ENCODE measurements around the gene CAMKK1.

DNA sequence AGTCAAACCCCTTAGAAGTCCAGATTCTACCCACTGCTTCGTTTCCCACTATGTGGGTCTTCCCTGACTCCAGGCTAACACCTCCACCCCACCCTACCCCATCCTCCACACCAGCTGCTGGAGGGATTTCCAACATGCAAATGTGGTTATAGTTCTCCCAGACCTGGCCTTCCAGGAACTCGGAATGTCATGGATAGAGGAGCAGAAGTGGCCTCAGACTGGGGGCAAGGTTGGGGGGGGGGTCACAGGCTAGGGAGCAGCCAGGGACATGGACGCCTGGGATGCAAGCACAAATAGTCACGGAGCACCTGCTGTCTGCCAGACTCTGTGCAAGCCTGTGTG is 2.0 kb downstream of the CAMKK1 start:
- TF ChIP-seq, protein P1, sequence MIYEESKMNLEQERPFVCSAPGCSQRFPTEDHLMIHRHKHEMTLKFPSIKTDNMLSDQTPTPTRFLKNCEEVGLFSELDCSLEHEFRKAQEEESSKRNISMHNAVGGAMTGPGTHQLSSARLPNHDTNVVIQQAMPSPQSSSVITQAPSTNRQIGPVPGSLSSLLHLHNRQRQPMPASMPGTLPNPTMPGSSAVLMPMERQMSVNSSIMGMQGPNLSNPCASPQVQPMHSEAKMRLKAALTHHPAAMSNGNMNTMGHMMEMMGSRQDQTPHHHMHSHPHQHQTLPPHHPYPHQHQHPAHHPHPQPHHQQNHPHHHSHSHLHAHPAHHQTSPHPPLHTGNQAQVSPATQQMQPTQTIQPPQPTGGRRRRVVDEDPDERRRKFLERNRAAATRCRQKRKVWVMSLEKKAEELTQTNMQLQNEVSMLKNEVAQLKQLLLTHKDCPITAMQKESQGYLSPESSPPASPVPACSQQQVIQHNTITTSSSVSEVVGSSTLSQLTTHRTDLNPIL (CRISPR knock-in tag; IDR thresholded peaks at IDR 0.05; ENCODE audit: low read depth): no peak
- TF ChIP-seq RARB (CRISPR knock-in tag; IDR thresholded peaks at IDR 0.05) (no peak), ZFP3 (CRISPR knock-in tag; IDR thresholded peaks at IDR 0.05) (no peak), TCF4 (CRISPR knock-in tag; IDR thresholded peaks at IDR 0.05; ENCODE audit: borderline replicate concordance) (no peak), TOX (CRISPR knock-in tag; IDR thresholded peaks at IDR 0.05; ENCODE audit: borderline replicate concordance) (no peak), ZC3H10 (CRISPR knock-in tag; IDR thresholded peaks at IDR 0.05) (no peak), ESRRG (CRISPR knock-in tag; IDR thresholded peaks at IDR 0.05) (no peak), POU6F1 (CRISPR knock-in tag; IDR thresholded peaks at IDR 0.05; ENCODE audit: borderline replicate concordance, low read depth) (no peak), GLIS3 (CRISPR knock-in tag; IDR thresholded peaks at IDR 0.05) (no peak), PPARA (CRISPR knock-in tag; IDR thresholded peaks at IDR 0.05; ENCODE audit: borderline replicate concordance) (no peak), BACH2 (CRISPR knock-in tag; IDR thresholded peaks at IDR 0.05; ENCODE audit: borderline replicate concordance) (no peak), SNAI2 (CRISPR knock-in tag; IDR thresholded peaks at IDR 0.05) (no peak)
- TF ChIP-seq, protein P2, sequence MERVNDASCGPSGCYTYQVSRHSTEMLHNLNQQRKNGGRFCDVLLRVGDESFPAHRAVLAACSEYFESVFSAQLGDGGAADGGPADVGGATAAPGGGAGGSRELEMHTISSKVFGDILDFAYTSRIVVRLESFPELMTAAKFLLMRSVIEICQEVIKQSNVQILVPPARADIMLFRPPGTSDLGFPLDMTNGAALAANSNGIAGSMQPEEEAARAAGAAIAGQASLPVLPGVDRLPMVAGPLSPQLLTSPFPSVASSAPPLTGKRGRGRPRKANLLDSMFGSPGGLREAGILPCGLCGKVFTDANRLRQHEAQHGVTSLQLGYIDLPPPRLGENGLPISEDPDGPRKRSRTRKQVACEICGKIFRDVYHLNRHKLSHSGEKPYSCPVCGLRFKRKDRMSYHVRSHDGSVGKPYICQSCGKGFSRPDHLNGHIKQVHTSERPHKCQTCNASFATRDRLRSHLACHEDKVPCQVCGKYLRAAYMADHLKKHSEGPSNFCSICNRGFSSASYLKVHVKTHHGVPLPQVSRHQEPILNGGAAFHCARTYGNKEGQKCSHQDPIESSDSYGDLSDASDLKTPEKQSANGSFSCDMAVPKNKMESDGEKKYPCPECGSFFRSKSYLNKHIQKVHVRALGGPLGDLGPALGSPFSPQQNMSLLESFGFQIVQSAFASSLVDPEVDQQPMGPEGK (CRISPR knock-in tag; IDR thresholded peaks at IDR 0.05; ENCODE audit: borderline replicate concordance): no peak
- TF ChIP-seq, protein P3, sequence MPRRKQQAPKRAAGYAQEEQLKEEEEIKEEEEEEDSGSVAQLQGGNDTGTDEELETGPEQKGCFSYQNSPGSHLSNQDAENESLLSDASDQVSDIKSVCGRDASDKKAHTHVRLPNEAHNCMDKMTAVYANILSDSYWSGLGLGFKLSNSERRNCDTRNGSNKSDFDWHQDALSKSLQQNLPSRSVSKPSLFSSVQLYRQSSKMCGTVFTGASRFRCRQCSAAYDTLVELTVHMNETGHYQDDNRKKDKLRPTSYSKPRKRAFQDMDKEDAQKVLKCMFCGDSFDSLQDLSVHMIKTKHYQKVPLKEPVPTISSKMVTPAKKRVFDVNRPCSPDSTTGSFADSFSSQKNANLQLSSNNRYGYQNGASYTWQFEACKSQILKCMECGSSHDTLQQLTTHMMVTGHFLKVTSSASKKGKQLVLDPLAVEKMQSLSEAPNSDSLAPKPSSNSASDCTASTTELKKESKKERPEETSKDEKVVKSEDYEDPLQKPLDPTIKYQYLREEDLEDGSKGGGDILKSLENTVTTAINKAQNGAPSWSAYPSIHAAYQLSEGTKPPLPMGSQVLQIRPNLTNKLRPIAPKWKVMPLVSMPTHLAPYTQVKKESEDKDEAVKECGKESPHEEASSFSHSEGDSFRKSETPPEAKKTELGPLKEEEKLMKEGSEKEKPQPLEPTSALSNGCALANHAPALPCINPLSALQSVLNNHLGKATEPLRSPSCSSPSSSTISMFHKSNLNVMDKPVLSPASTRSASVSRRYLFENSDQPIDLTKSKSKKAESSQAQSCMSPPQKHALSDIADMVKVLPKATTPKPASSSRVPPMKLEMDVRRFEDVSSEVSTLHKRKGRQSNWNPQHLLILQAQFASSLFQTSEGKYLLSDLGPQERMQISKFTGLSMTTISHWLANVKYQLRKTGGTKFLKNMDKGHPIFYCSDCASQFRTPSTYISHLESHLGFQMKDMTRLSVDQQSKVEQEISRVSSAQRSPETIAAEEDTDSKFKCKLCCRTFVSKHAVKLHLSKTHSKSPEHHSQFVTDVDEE (CRISPR knock-in tag; IDR thresholded peaks at IDR 0.05): no peak
